ENCODE results near the gene RRP12. TPM values are rescaled to one million over a fixed set of nuclear protein-coding genes. Genes with fewer than 3 reads are reported as not detected.

Gene RRP12
- total RNA-seq, 5 donors from 2014 or later (not counting 1 experiment from before 2014, with no cell fraction given): 25.9 to 91.4 (median 33.5) TPM

DNA sequence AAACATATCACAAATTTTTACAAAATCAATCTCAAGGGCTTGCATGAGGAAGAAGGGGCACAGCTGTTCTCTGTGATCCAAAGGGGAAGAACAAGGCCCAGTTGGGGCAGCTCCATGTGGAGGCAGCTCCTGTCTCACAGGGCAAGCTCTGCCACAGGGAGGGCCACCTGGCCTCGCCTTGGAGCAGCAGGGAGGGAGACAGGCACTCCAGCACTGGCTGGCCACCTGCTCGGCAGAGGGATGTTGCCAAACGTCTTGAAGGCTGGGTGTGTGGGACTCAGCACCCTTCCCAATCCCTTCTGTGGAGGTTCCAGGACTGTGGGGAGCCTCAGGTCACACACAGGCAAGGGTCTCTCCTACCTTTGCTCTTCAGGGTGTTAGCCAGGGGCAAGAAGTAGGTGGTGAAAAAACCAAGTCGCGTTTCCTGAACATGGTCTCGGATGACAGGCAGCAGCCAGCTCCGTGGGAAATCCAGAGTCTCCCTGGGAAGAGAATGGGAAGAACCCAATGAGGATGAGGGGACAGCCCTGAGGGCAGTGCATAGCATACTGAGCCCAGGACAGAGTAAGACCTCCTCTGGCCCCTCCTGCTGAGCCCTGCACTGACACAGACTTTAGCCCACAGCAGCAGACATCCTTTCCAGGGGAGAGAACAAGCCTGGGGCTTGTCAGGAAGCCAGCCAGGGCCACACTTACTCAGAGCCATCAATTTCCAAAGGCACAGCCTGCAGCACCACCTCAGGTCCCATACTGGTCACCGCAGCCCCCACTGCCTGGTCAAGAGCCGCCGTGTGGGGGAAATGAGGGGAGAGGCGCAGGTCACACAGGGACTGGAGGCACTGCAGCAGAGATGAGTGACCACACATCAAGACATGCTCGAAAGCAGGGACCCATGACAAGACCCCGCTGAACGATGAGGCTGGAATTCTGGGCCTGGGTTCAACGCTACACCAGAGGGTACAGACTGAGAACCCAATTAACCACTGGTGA is 21.9 kb downstream of the RRP12 start:
- Mint-ChIP-seq H3K4me3 (no peak overlapping the region), H3K27me3 (no peaks in the 10 kb centered on the region), H3K27ac (no peak overlapping the region), H3K9me3 (no peaks in the 10 kb centered on the region), H3K4me1 (no peaks in the 10 kb centered on the region), H3K36me3 (peaks cover 24% of the 10 kb centered on the region)
- POLR2A ChIA-PET: no interaction called here
- DNase-seq: no peak
- no peak overlapping the region for H3K4me3 ChIP-seq (ENCODE audit: control insufficient read depth in 1 of 2, extremely low read depth in 1 of 2, low read length in 1 of 2)
- CTCF ChIA-PET: no interaction called here
- no peaks in the 10 kb centered on the region for H3K4me1 ChIP-seq (ENCODE audit: control insufficient read depth in 1 of 2, extremely low read depth in 1 of 2, insufficient read depth in 2 of 2, low read length in 2 of 2)
- peaks cover 7 to 27% of the 10 kb centered on the region in 2 donors for H3K36me3 ChIP-seq (ENCODE audit: control insufficient read depth in 2 of 2, extremely low read depth in 1 of 2, insufficient read depth in 1 of 2, low read length in 1 of 2)
- ATAC-seq (replicated peaks in 1 of 4): no peak
- no peak overlapping the region for H3K27ac ChIP-seq (ENCODE audit: low read length)
- no peaks in the 10 kb centered on the region for H3K27me3 ChIP-seq (replicated peaks in 1 of 2; ENCODE audit: control insufficient read depth in 2 of 2, extremely low read depth in 1 of 2, insufficient read depth in 2 of 2, low read length in 1 of 2)
- H3K9me3 ChIP-seq: no peaks in the 10 kb centered on the region
- 90% methylated on average over 12 of the region's 15 CpGs for WGBS (ENCODE audit: insufficient coverage)

DNA sequence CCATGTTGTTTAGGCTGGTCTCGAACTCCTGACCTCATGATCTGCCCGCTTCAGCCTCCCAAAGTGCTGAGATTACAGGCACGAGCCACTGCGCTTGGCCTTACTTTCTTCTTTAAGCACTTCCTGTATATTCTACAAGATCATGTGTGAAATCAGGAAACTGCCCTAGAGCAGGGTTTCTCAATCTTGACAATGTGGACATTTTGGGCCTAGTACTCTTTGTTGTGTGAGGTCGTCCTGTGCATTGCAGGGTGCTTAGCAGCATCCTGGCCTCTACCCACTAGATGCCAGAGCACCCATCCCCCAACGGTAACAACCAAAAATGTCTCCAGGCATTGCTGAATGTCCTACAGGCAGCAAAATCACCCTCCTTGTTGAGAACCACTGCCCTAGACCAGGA is 24.7 kb downstream of the RRP12 start:
- WGBS (ENCODE audit: insufficient coverage): 100% methylated on average over 1 of the region's 6 CpGs
- ChIA-PET POLR2A (no interaction called here), CTCF (no interaction called here)
- Mint-ChIP-seq H3K4me1 (no peaks in the 10 kb centered on the region), H3K27me3 (no peaks in the 10 kb centered on the region), H3K4me3 (no peak overlapping the region), H3K9me3 (no peaks in the 10 kb centered on the region), H3K36me3 (peaks cover 45% of the 10 kb centered on the region), H3K27ac (no peak overlapping the region)
- Histone ChIP-seq H3K4me3 (ENCODE audit: control insufficient read depth in 1 of 2, extremely low read depth in 1 of 2, low read length in 1 of 2) (no peak overlapping the region), H3K27ac (ENCODE audit: low read length) (no peak overlapping the region), H3K36me3 (ENCODE audit: control insufficient read depth in 2 of 2, extremely low read depth in 1 of 2, insufficient read depth in 1 of 2, low read length in 1 of 2) (peaks cover 24 to 53% of the 10 kb centered on the region in 2 donors), H3K4me1 (ENCODE audit: control insufficient read depth in 1 of 2, extremely low read depth in 1 of 2, insufficient read depth in 2 of 2, low read length in 2 of 2) (no peaks in the 10 kb centered on the region), H3K9me3 (no peaks in the 10 kb centered on the region), H3K27me3 (replicated peaks in 1 of 2; ENCODE audit: control insufficient read depth in 2 of 2, extremely low read depth in 1 of 2, insufficient read depth in 2 of 2, low read length in 1 of 2) (no peaks in the 10 kb centered on the region)
- DNase-seq: no peak
- no peak for ATAC-seq (replicated peaks in 1 of 4)

- no peak overlapping the region for H3K4me3 Mint-ChIP-seq
- Histone ChIP-seq H3K27ac (ENCODE audit: low read length) (no peak overlapping the region), H3K27me3 (replicated peaks in 1 of 2; ENCODE audit: control insufficient read depth in 2 of 2, extremely low read depth in 1 of 2, insufficient read depth in 2 of 2, low read length in 1 of 2) (no peaks in the 10 kb centered on the region), H3K9me3 (no peaks in the 10 kb centered on the region), H3K36me3 (ENCODE audit: control insufficient read depth in 2 of 2, extremely low read depth in 1 of 2, insufficient read depth in 1 of 2, low read length in 1 of 2) (peaks cover 36 to 55% of the 10 kb centered on the region in 2 donors), H3K4me3 (ENCODE audit: control insufficient read depth in 1 of 2, extremely low read depth in 1 of 2, low read length in 1 of 2) (no peak overlapping the region), H3K4me1 (ENCODE audit: control insufficient read depth in 1 of 2, extremely low read depth in 1 of 2, insufficient read depth in 2 of 2, low read length in 2 of 2) (no peaks in the 10 kb centered on the region)
- DNase-seq: no peak
- H3K27me3 Mint-ChIP-seq: no peaks in the 10 kb centered on the region
- no peaks in the 10 kb centered on the region for H3K9me3 Mint-ChIP-seq
- H3K27ac Mint-ChIP-seq: no peak overlapping the region
- 87% methylated on average over 9 of the region's 10 CpGs for WGBS (ENCODE audit: insufficient coverage)
- ChIA-PET POLR2A (no interaction called here), CTCF (no interaction called here)
- peaks cover 58% of the 10 kb centered on the region for H3K36me3 Mint-ChIP-seq
- H3K4me1 Mint-ChIP-seq: no peaks in the 10 kb centered on the region
- ATAC-seq (replicated peaks in 1 of 4): no peak
Measured at GRCh38 chr10:97373456-97373855, 27.7 kb downstream of the RRP12 start.

DNA sequence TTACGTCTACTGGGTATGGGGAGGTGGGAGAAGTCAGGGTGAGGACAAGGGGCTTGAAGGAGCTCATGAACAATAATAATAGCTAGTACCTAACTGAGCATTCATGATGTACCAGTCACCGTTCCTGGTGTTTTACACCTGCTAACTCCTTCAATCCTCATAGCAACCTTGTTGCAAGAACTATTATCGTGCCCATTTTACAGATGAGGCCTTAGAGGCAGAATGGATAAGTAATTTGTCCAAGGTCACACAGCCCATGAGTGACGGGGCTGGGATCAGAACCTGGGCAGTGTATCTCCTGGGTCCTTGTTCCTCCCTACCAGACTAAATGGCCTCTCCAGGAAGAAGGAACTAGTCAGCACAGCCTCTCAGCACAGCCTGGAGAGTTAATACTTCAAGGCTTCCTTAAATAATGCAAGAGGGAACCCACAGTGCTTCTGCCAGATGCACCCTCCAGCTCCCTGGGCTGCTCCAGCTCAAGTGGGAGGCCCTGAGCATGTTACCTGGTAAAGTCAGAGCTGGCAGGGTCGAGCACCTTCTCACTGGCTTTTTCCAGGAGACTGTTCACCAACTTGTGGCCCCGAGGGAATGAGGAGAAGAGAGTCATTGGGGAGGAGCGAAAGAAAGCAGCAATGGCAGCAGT is 28.8 kb downstream of the RRP12 start:
- H3K27ac Mint-ChIP-seq: no peak overlapping the region
- no peak overlapping the region for H3K27ac ChIP-seq (ENCODE audit: low read length)
- no peaks in the 10 kb centered on the region for H3K27me3 Mint-ChIP-seq
- DNase-seq (no peak), ATAC-seq (replicated peaks in 1 of 4) (no peak)
- no peaks in the 10 kb centered on the region for H3K4me1 ChIP-seq (ENCODE audit: control insufficient read depth in 1 of 2, extremely low read depth in 1 of 2, insufficient read depth in 2 of 2, low read length in 2 of 2)
- H3K4me1 Mint-ChIP-seq: no peaks in the 10 kb centered on the region
- no peak overlapping the region for H3K4me3 ChIP-seq (ENCODE audit: control insufficient read depth in 1 of 2, extremely low read depth in 1 of 2, low read length in 1 of 2)
- peaks cover 36 to 47% of the 10 kb centered on the region in 2 donors for H3K36me3 ChIP-seq (ENCODE audit: control insufficient read depth in 2 of 2, extremely low read depth in 1 of 2, insufficient read depth in 1 of 2, low read length in 1 of 2)
- ChIA-PET CTCF (no interaction called here), POLR2A (interaction anchor here in 1 of 2 donors (1.1 kb wide), 1 partner anchor 29 kb away, joined by 3 read pairs; the partner anchor contains the start of gene RRP12)
- H3K27me3 ChIP-seq (replicated peaks in 1 of 2; ENCODE audit: control insufficient read depth in 2 of 2, extremely low read depth in 1 of 2, insufficient read depth in 2 of 2, low read length in 1 of 2): no peaks in the 10 kb centered on the region
- H3K9me3 ChIP-seq: no peaks in the 10 kb centered on the region
- 100% methylated on average over 3 of the region's 7 CpGs for WGBS (ENCODE audit: insufficient coverage)
- no peak overlapping the region for H3K4me3 Mint-ChIP-seq
- H3K36me3 Mint-ChIP-seq: peaks cover 53% of the 10 kb centered on the region
- no peaks in the 10 kb centered on the region for H3K9me3 Mint-ChIP-seq

- DNase-seq: no peak
- CTCF ChIA-PET: no interaction called here
Measured at GRCh38 chr10:97371696-97372095, 29.4 kb downstream of the RRP12 start.

GRCh38 chr10:97367126-97367649 is 34.0 kb downstream of the RRP12 start:
- Histone ChIP-seq H3K9me3 (no peaks in the 10 kb centered on the region), H3K27ac (ENCODE audit: low read length) (no peak overlapping the region), H3K27me3 (replicated peaks in 1 of 2; ENCODE audit: control insufficient read depth in 2 of 2, extremely low read depth in 1 of 2, insufficient read depth in 2 of 2, low read length in 1 of 2) (no peaks in the 10 kb centered on the region), H3K4me1 (ENCODE audit: control insufficient read depth in 1 of 2, extremely low read depth in 1 of 2, insufficient read depth in 2 of 2, low read length in 2 of 2) (no peaks in the 10 kb centered on the region), H3K4me3 (ENCODE audit: control insufficient read depth in 1 of 2, extremely low read depth in 1 of 2, low read length in 1 of 2) (no peak overlapping the region), H3K36me3 (ENCODE audit: control insufficient read depth in 2 of 2, extremely low read depth in 1 of 2, insufficient read depth in 1 of 2, low read length in 1 of 2) (peaks cover 26 to 38% of the 10 kb centered on the region in 2 donors)
- CTCF ChIA-PET: no interaction called here
- H3K9me3 Mint-ChIP-seq: no peaks in the 10 kb centered on the region
- WGBS (ENCODE audit: insufficient coverage): 99% methylated on average over 10 of the region's 12 CpGs
- POLR2A ChIA-PET: no interaction called here
- no peak overlapping the region for H3K4me3 Mint-ChIP-seq
- peaks cover 0 to 9% (median 2%) of the 10 kb centered on the region in 3 donors for H3K4me1 Mint-ChIP-seq
- DNase-seq (no peak), ATAC-seq (replicated peaks in 1 of 4) (no peak)
- H3K27me3 Mint-ChIP-seq: no peaks in the 10 kb centered on the region
- H3K27ac Mint-ChIP-seq: no peak overlapping the region
- H3K36me3 Mint-ChIP-seq: peaks cover 71% of the 10 kb centered on the region

More at GRCh38 chr10:97371696-97372095, 29.4 kb downstream of the RRP12 start:
- Histone ChIP-seq H3K4me1 (ENCODE audit: control insufficient read depth in 1 of 2, extremely low read depth in 1 of 2, insufficient read depth in 2 of 2, low read length in 2 of 2) (no peaks in the 10 kb centered on the region), H3K36me3 (ENCODE audit: control insufficient read depth in 2 of 2, extremely low read depth in 1 of 2, insufficient read depth in 1 of 2, low read length in 1 of 2) (peaks cover 36 to 50% of the 10 kb centered on the region in 2 donors), H3K4me3 (ENCODE audit: control insufficient read depth in 1 of 2, extremely low read depth in 1 of 2, low read length in 1 of 2) (no peak overlapping the region), H3K27me3 (replicated peaks in 1 of 2; ENCODE audit: control insufficient read depth in 2 of 2, extremely low read depth in 1 of 2, insufficient read depth in 2 of 2, low read length in 1 of 2) (no peaks in the 10 kb centered on the region), H3K9me3 (no peaks in the 10 kb centered on the region), H3K27ac (ENCODE audit: low read length) (no peak overlapping the region)
- ATAC-seq (replicated peaks in 1 of 4): no peak
- Mint-ChIP-seq H3K27me3 (no peaks in the 10 kb centered on the region), H3K27ac (no peak overlapping the region), H3K4me3 (no peak overlapping the region), H3K9me3 (no peaks in the 10 kb centered on the region), H3K36me3 (peaks cover 60% of the 10 kb centered on the region), H3K4me1 (no peaks in the 10 kb centered on the region)
- POLR2A ChIA-PET: interaction anchor here in 1 of 2 donors (1.1 kb wide), 1 partner anchor 29 kb away, joined by 3 read pairs; the partner anchor contains the start of gene RRP12
- 97% methylated on average over 3 of the region's 7 CpGs for WGBS (ENCODE audit: insufficient coverage)

Data from T-cell (primary cell).